SU-DHL-6 (cell line): ENCODE results near the gene RPL41.

Experiments
- H2AFZ ChIP-seq: fragments of 200-600 bp; sonication (generic); 2 replicates; pipeline ENCODE4 v1.6.1; 2014; ENCODE audit warnings: low read depth, mild to moderate bottlenecking, moderate library complexity, mixed read lengths, antibody characterized with exemption, low read length; ENCODE audit not compliant: severe bottlenecking
- H3F3A ChIP-seq: fragments of 200-600 bp; shearing (Covaris generic); 2 replicates; pipeline ENCODE4 v1.6.0; 2016; ENCODE audit warnings: antibody characterized with exemption, mild to moderate bottlenecking; ENCODE audit not compliant: insufficient read depth
- H3K27ac ChIP-seq: fragments of 200-600 bp; sonication (generic); 2 replicates; pipeline ENCODE4 v1.5.1; 2016; ENCODE audit warnings: low read depth, mild to moderate bottlenecking, low read length, moderate library complexity, mixed read lengths
- H3K27me3 ChIP-seq: fragments of 200-600 bp; sonication (generic), shearing (Covaris generic); 2 replicates; pipeline ENCODE4 v1.6.0; 2014; ENCODE audit warnings: mild to moderate bottlenecking, low read length
- H3K36me3 ChIP-seq: fragments of 200-600 bp; sonication (generic); 2 replicates; pipeline ENCODE4 v1.6.1; 2014; ENCODE audit warnings: mild to moderate bottlenecking, low read length, mixed read lengths
- H3K4me2 ChIP-seq: fragments of 300-600, 200-600 bp; shearing (Covaris generic), sonication (generic); 2 replicates; pipeline ENCODE4 v1.6.0; 2014; ENCODE audit warnings: low read length, low read depth, mild to moderate bottlenecking; ENCODE audit not compliant: poor library complexity, severe bottlenecking
- H3K4me3 ChIP-seq: fragments of 200-600 bp; sonication (generic); 2 replicates; pipeline ENCODE4 v1.5.1; 2014; ENCODE audit warnings: antibody characterized with exemption, low read length, mild to moderate bottlenecking, mixed read lengths; ENCODE audit not compliant: insufficient read depth, poor library complexity, severe bottlenecking
- H3K79me2 ChIP-seq: fragments of 200-600 bp; sonication (generic); 2 replicates; pipeline ENCODE4 v1.6.1; 2014; ENCODE audit warnings: mild to moderate bottlenecking, low read length, moderate library complexity; ENCODE audit not compliant: insufficient read depth
- H3K9ac ChIP-seq: fragments of 200-600 bp; sonication (generic); 2 replicates; pipeline ENCODE4 v1.7.0; 2014; ENCODE audit warnings: mild to moderate bottlenecking, low read length
- H3K9me2 ChIP-seq: fragments of 200-600 bp; sonication (generic); replicated peaks from 2 replicates; pipeline ENCODE4 v1.6.1; 2014; ENCODE audit warnings: low read length; ENCODE audit not compliant: insufficient read depth
- H3K9me3 ChIP-seq: fragments of 200-600 bp; sonication (generic); 2 replicates; pipeline ENCODE4 v1.6.1; 2014; ENCODE audit warnings: low read length, mixed read lengths; ENCODE audit not compliant: insufficient read depth
- H4K20me1 ChIP-seq: fragments of 200-600 bp; sonication (generic); 2 replicates; pipeline ENCODE4 v1.6.1; 2014; ENCODE audit warnings: low read depth, mild to moderate bottlenecking, antibody characterized with exemption, low read length, moderate library complexity, mixed read lengths
- CTCF ChIP-seq: fragments of 200-600 bp; sonication (generic); IDR thresholded peaks from one replicate; pipeline ENCODE4 v1.5.1; 2017; ENCODE audit warnings: antibody characterized with exemption, mild to moderate bottlenecking, low read length, moderate library complexity; ENCODE audit not compliant: insufficient read depth, poor library complexity, severe bottlenecking
- EZH2phosphoT487 ChIP-seq: fragments of 200-600 bp; sonication (generic), shearing (Covaris generic); conservative IDR thresholded peaks from 2 replicates; pipeline ENCODE4 v1.6.1; 2018; ENCODE audit warnings: mild to moderate bottlenecking, antibody characterized with exemption, low read length, moderate library complexity, mixed read lengths

The RPL41 gene

GRCh38 chr12:56124133-56124532 lies 7.7 kb downstream of the RPL41 start:
- no peaks in the 10 kb centered on the region for H3K36me3 ChIP-seq
- H3K4me2 ChIP-seq, result no peak overlapping the region
- H3K27me3 ChIP-seq, result no peaks in the 10 kb centered on the region
- H3K79me2 ChIP-seq, result peaks cover 15% of the 10 kb centered on the region
- H4K20me1 ChIP-seq, result no peaks in the 10 kb centered on the region
- H3K9me3 ChIP-seq, result no peaks in the 10 kb centered on the region
- H3K9me2 ChIP-seq, result no peaks in the 10 kb centered on the region
- peaks cover 25% of the 10 kb centered on the region for H3F3A ChIP-seq
- peak overlapping the region; percentile 27; the same call in 1 of the 2 replicates for H3K27ac ChIP-seq
- H3K4me3 ChIP-seq, result no peak overlapping the region
- no peak overlapping the region for H2AFZ ChIP-seq
- no peak for TF ChIP-seq EZH2phosphoT487
- TF ChIP-seq CTCF, result no peak
- 0 out of 2 replicates have a peak overlapping the region, but pooled peaks have one; percentile 7 for H3K9ac ChIP-seq

GRCh38 chr12:56126732-56127239 lies 10.4 kb downstream of the RPL41 start:
- Histone ChIP-seq H4K20me1 (no peaks in the 10 kb centered on the region), H3K4me3 (no peak overlapping the region), H3K79me2 (peaks cover 15% of the 10 kb centered on the region; the same call in 1 of the 2 replicates), H3K9me2 (no peaks in the 10 kb centered on the region), H2AFZ (no peak overlapping the region), H3F3A (peaks cover 24% of the 10 kb centered on the region), H3K27me3 (no peaks in the 10 kb centered on the region), H3K27ac (peak overlapping the region; percentile 83), H3K9ac (peak overlapping the region; percentile 50), H3K9me3 (no peaks in the 10 kb centered on the region), H3K4me2 (peak overlapping the region; percentile 69), H3K36me3 (no peaks in the 10 kb centered on the region)
- TF ChIP-seq CTCF (no peak), EZH2phosphoT487 (no peak)

DNA sequence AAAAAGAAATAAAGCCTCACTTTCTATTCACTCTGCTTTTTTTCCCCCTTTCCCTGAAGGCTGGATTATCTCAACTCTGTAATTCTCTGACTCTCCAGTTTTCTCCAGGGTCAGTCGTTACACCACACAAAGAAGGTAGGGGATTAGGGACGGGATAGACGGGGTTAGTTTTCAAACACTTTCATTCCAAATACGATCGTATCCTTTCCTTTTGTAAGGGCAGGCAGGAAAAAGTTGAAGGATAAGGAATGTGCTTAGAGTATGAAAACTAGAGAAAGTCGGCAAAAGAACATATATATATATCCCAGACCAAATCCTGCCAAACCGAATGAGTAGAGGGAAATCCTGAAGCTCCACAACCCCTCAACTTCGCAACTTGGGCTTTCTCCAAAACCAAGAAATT lies 11.1 kb downstream of the RPL41 start:
- Histone ChIP-seq H4K20me1 (no peaks in the 10 kb centered on the region), H3K9ac (peak overlapping the region; percentile 50), H3K9me3 (no peaks in the 10 kb centered on the region), H3K4me3 (peak overlapping the region; percentile 26), H3F3A (peaks cover 24% of the 10 kb centered on the region), H3K9me2 (no peaks in the 10 kb centered on the region), H3K4me2 (peak overlapping the region; percentile 69), H3K36me3 (no peaks in the 10 kb centered on the region), H3K27ac (peak overlapping the region; percentile 83), H3K79me2 (peaks cover 15% of the 10 kb centered on the region; the same call in 1 of the 2 replicates), H3K27me3 (no peaks in the 10 kb centered on the region), H2AFZ (no peak overlapping the region)
- no peak for TF ChIP-seq EZH2phosphoT487
- no peak for TF ChIP-seq CTCF
